ENCODE measurements around the gene PRKN. TPM values are rescaled to one million over a fixed set of nuclear protein-coding genes. Genes with fewer than 3 reads are reported as not detected.
A peak's percentile ranks its signal among the peaks of the same experiment; 100 is the strongest.

PRKN gene
- total and polyA plus RNA-seq, 9 of the 15 experiments (the other 6 are each of a cell fraction or from before 2014, with no cell fraction given), result 0.03 to 0.96 (median 0.15) TPM; not detected in 2

GRCh38 chr6:161407581-161407980, 1320.0 kb downstream of the PRKN start (continued):
- TF ChIP-seq TRIM25 (IDR thresholded peaks at IDR 0.05; ENCODE audit: borderline replicate concordance) (no peak), TAL1 (IDR thresholded peaks at IDR 0.05) (peak; percentile 84), MEIS2 (IDR thresholded peaks at IDR 0.05; ENCODE audit: partially characterized antibody) (peak; percentile 34), ZBTB2 (IDR thresholded peaks at IDR 0.05) (no peak), DPF2 (IDR thresholded peaks at IDR 0.05) (peak; percentile 64; the same call in 1 of the 2 replicates), ELF4 (CRISPR knock-in tag; IDR thresholded peaks at IDR 0.05) (peak; percentile 84), MITF (IDR thresholded peaks at IDR 0.05) (peak; percentile 22; the same call in 1 of the 2 replicates), CREB3L1 (IDR thresholded peaks at IDR 0.05; ENCODE audit: borderline replicate concordance, low read depth) (no peak), NFIX (CRISPR knock-in tag; IDR thresholded peaks at IDR 0.05; ENCODE audit: low read depth) (no peak), SFPQ (IDR thresholded peaks at IDR 0.05; ENCODE audit: low read depth, low read length) (no peak), SMAD3 (CRISPR knock-in tag; conservative IDR thresholded peaks at IDR 0.05) (no peak), KAT2B (IDR thresholded peaks at IDR 0.05; ENCODE audit: low read depth, low read length) (no peak), ETS1 (conservative IDR thresholded peaks at IDR 0.05; ENCODE audit: control insufficient read depth, low read depth, low read length) (no peak), RBBP5 (IDR thresholded peaks at IDR 0.05; ENCODE audit: borderline replicate concordance, insufficient read depth, low read length, poor library complexity, severe bottlenecking) (no peak), EHMT2 (IDR thresholded peaks at IDR 0.05) (peak; percentile 71; the same call in 1 of the 2 replicates), EP300 (IDR thresholded peaks at IDR 0.05; ENCODE audit: low read length) (peak; percentile 43; the same call in 1 of the 2 replicates), ZNF77 (CRISPR knock-in tag; IDR thresholded peaks at IDR 0.05) (no peak), DDX20 (tag; IDR thresholded peaks at IDR 0.05; ENCODE audit: low read depth) (no peak), MTA2 (IDR thresholded peaks at IDR 0.05; ENCODE audit: low read depth) (peak; percentile 73), ZNF445 (CRISPR knock-in tag; IDR thresholded peaks at IDR 0.05; ENCODE audit: low read depth) (no peak)
